Measurements from ENCODE around the gene KIZ.

KIZ gene

GRCh38 chr20:21272279-21272678, 146.4 kb downstream of the KIZ start:
- no peak for DNase-seq

- DNase-seq, result no peak
These were observed 146.8 kb downstream of the KIZ start for GRCh38 chr20:21272679-21273078.

DNA sequence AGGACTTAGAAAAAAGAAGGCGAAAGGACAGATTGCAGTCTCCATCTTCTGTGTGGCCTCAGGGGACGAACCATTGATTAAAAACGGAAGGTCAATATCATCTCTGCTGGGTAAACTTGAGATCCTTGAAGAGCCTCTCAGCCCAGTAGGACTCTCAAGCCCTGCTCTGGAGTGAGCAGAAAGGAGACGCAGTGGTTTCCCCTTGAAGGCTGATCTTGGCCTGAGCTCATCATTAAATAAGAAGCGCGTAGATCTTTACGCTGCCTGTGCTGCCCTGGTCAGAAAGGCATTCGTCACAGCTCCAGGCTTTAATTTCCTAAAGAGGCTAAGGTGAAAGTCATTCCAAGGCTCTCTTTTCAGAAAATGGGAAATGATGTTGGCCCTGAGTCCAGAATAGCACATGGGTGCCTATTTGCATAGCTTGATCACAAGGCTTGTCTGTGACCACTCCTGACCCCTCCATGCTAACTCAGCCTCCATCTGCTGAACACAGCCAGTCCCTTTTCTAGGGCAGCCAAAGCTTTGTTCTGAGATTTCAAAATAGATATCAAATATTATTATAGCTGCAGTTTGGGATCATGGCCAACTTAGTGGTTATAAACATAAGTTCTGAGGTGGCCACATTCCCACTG, 148.0 kb downstream of the KIZ start:
- no peak for DNase-seq

DNA sequence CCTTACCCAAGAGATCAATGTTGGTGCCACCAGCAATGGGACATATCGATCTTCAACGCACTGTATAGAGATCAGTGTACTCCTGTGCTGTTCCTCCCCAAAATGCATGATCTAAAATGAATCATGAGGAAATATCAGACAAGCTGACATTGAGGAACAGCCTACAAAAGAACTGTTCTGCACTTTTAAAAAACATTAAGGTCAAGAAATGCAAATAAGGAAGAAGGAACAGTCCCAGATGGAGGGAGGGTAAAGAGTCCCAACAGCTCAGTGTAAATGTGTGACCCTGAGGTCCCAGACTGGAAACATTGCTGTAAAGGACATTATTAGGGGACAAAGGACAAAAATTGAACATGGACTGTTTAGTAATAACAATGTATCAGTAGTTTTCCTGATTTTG, 152.9 kb downstream of the KIZ start:
- no peak for DNase-seq

DNA sequence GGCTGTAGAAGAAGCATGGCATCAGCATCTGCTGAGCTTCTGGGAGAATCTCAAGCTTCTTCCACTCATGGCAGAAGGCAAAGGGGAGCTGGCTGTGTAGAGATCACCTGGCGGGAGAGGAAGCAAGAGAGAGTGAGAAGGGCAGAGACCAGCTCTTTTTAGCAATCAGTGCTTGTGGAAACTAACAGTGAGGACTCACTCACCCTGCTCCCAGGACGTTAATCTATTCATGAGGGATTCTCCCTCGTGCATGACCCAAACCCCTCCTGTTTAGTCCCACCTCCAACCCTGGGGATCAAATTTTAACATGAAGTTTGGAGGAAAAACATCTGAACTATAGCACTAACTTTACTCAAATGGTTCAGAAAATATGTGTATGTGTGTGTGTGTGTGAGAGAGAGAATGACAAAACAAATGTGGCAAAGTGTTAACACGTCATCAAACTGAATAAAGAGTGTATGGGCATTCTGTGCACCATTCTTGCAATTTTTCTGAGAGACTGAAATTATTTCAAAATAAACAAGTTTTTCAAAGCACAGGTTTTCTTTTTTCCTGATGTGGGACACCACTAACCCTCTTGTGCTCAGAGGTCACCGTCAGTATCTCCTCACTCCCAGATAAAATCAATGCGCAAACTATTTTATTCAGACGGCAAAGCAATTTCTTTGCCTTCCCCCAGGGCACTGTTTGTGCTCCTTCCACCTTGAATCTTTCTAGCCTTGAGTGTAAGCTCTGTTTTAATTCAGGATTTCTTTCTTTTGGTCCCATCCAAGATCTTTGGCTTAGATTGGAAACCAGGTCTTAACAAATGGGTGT, 154.0 kb downstream of the KIZ start:
- DNase-seq, result no peak

DNA sequence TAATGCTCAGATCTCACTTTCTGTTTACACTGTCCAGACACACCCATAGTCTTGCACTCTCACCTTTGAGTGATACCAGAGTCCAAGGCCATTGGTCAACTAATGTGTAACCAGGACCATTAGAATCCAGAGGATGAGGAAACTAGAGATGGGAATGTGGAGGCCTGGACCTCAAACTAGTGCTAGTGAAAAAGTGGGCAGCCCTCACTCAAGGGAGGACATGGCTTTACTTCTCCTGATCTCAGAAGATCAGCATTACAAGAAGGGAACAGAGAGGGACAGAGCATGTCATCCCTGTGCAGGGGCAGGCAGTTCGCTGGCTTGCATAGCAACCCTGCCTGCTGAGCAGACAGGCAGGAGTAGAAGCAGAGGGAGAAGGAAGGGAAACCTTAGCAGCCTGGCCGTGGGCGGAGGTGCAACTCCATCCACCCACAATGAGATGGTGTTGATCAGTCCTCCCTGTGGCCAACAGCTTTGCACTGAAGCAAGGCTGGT, 154.7 kb downstream of the KIZ start:
- DNase-seq, result no peak

DNA sequence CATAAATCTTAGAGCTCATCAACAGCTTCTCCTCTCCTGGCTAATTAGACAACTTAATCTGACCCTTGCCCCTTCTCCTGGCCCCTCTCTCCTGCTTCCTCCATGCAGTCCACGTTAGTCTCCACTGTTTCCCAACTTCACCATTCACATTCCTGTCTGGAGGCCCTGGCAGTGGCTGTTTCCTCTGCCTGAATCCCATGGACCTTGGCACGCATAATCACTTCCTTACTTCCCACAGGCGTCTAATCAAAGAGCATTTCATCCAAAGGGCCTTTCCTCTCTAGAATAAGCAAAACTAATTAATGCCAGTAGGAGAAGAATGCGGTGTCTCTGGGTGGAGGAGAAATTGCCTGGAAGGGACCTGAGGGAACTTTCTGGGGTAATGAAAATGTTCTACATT, 160.9 kb downstream of the KIZ start:
- DNase-seq, result no peak

GRCh38 chr20:21288587-21289370, 162.9 kb downstream of the KIZ start:
- no peak for DNase-seq

- DNase-seq, result no peak
These were observed 163.8 kb downstream of the KIZ start for GRCh38 chr20:21289651-21290050.

DNA sequence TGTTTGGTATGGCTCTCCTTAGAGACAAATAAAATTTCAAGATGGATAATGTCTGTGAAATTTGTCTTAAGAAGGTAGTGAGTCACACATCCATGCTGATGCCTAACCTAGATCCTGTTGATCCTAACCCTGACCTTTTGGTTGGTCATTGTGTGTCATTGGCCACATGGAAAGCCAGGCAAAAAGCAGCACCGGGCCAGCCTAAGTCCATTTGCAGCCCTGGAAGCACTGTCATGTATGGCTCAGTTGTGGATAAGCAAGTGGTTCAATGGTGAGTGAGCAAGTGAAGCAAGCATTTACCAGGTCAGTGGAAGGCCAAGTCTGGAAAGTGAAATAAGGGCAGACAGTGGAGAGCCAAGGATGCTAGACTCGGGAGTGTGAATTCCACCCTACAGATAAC, 165.1 kb downstream of the KIZ start:
- DNase-seq, result no peak

- no peak for DNase-seq
These were observed 168.9 kb downstream of the KIZ start for GRCh38 chr20:21294755-21295154.

Data from AML-193 (cell line).